ENCODE results near the gene PATJ.
A peak's percentile ranks its signal among the peaks of the same experiment; 100 is the strongest.

Gene PATJ

GRCh38 chr1:62076286-62076685 is 334.0 kb downstream of the PATJ start:
- Histone ChIP-seq H3K36me3 (ENCODE audit: insufficient read depth, low read length) (no peaks in the 10 kb centered on the region), H3K27ac (ENCODE audit: low read length) (no peak overlapping the region), H2AFZ (ENCODE audit: low read depth, low read length) (no peak overlapping the region), H3K9ac (ENCODE audit: low read depth, low read length) (no peak overlapping the region), H3K4me2 (ENCODE audit: insufficient read depth, low read length) (no peak overlapping the region), H3K9me3 (ENCODE audit: insufficient read depth, low read length, severe bottlenecking) (no peaks in the 10 kb centered on the region), H4K20me1 (ENCODE audit: insufficient read depth, low read length) (no peaks in the 10 kb centered on the region), H3K4me1 (ENCODE audit: insufficient read depth, low read length) (no peaks in the 10 kb centered on the region), H3K4me3 (ENCODE audit: low read depth in 1 of 2, low read length in 2 of 2) (no peak overlapping the region), H3K79me2 (ENCODE audit: insufficient read depth, low read length) (no peaks in the 10 kb centered on the region), H3K27me3 (ENCODE audit: insufficient read depth, low read length, poor library complexity) (peaks cover 4% of the 10 kb centered on the region)
- no peak for ATAC-seq (ENCODE audit: insufficient read depth, low read depth)
- no peak for DNase-seq
- no peak for TF ChIP-seq EZH2 (IDR thresholded peaks at IDR 0.05; ENCODE audit: borderline replicate concordance, low read depth, low read length, severe bottlenecking)
- no peak for TF ChIP-seq CTCF (IDR thresholded peaks at IDR 0.05; ENCODE audit: borderline replicate concordance, extremely low read depth, low read length, poor library complexity, severe bottlenecking)

GRCh38 chr1:62077821-62078220 is 335.5 kb downstream of the PATJ start:
- H3K27me3 ChIP-seq (ENCODE audit: insufficient read depth, low read length, poor library complexity): peaks cover 4% of the 10 kb centered on the region
- DNase-seq: no peak
- H3K9me3 ChIP-seq (ENCODE audit: insufficient read depth, low read length, severe bottlenecking): no peaks in the 10 kb centered on the region
- no peaks in the 10 kb centered on the region for H3K36me3 ChIP-seq (ENCODE audit: insufficient read depth, low read length)
- H3K27ac ChIP-seq (ENCODE audit: low read length): no peak overlapping the region
- no peak overlapping the region for H3K4me3 ChIP-seq (ENCODE audit: low read depth in 1 of 2, low read length in 2 of 2)
- no peak for TF ChIP-seq CTCF (IDR thresholded peaks at IDR 0.05; ENCODE audit: borderline replicate concordance, extremely low read depth, low read length, poor library complexity, severe bottlenecking)
- no peak for TF ChIP-seq EZH2 (IDR thresholded peaks at IDR 0.05; ENCODE audit: borderline replicate concordance, low read depth, low read length, severe bottlenecking)
- no peak overlapping the region for H3K9ac ChIP-seq (ENCODE audit: low read depth, low read length)
- H2AFZ ChIP-seq (ENCODE audit: low read depth, low read length): no peak overlapping the region
- no peaks in the 10 kb centered on the region for H3K4me1 ChIP-seq (ENCODE audit: insufficient read depth, low read length)
- H3K4me2 ChIP-seq (ENCODE audit: insufficient read depth, low read length): no peak overlapping the region
- H4K20me1 ChIP-seq (ENCODE audit: insufficient read depth, low read length): no peaks in the 10 kb centered on the region
- H3K79me2 ChIP-seq (ENCODE audit: insufficient read depth, low read length): no peaks in the 10 kb centered on the region
- no peak for ATAC-seq (ENCODE audit: insufficient read depth, low read depth)

- Histone ChIP-seq H3K4me3 (ENCODE audit: low read depth in 1 of 2, low read length in 2 of 2) (no peak overlapping the region), H3K9me3 (ENCODE audit: insufficient read depth, low read length, severe bottlenecking) (no peaks in the 10 kb centered on the region), H3K27me3 (ENCODE audit: insufficient read depth, low read length, poor library complexity) (peaks cover 4% of the 10 kb centered on the region), H3K4me2 (ENCODE audit: insufficient read depth, low read length) (no peak overlapping the region), H2AFZ (ENCODE audit: low read depth, low read length) (no peak overlapping the region), H3K27ac (ENCODE audit: low read length) (no peak overlapping the region), H3K79me2 (ENCODE audit: insufficient read depth, low read length) (no peaks in the 10 kb centered on the region), H4K20me1 (ENCODE audit: insufficient read depth, low read length) (no peaks in the 10 kb centered on the region), H3K36me3 (ENCODE audit: insufficient read depth, low read length) (no peaks in the 10 kb centered on the region), H3K9ac (ENCODE audit: low read depth, low read length) (no peak overlapping the region), H3K4me1 (ENCODE audit: insufficient read depth, low read length) (no peaks in the 10 kb centered on the region)
- ATAC-seq (ENCODE audit: insufficient read depth, low read depth): peak; percentile 66; the same call in 2 of the 3 replicates
- peak; percentile 37 for DNase-seq
- TF ChIP-seq EZH2 (IDR thresholded peaks at IDR 0.05; ENCODE audit: borderline replicate concordance, low read depth, low read length, severe bottlenecking): no peak
- TF ChIP-seq CTCF (IDR thresholded peaks at IDR 0.05; ENCODE audit: borderline replicate concordance, extremely low read depth, low read length, poor library complexity, severe bottlenecking): peak; percentile 93
Observed at GRCh38 chr1:62082456-62083363, 340.4 kb downstream of the PATJ start.

Measured in DND-41 (cell line).